HepG2 (cell line): ENCODE results near the gene ACKR3. TPM values are rescaled to one million over a fixed set of nuclear protein-coding genes. Genes with fewer than 3 reads are reported as not detected.

Experiments
- ATAC-seq: fragments of 200-7000 bp; cut with Tn5 transposase; 3 replicates; pipeline ENCODE4 v1.9.1; 2020; ENCODE audit warnings: mild to moderate bottlenecking, moderate library complexity
- BruUV-seq: library from RNA; stranded (reverse); fragments of 400-500 nt; replicated peaks from 2 replicates; lab custom pipeline; 2021; lab: Mats Ljungman, UMichigan
- CTCF ChIA-PET: fragments of 300-600 bp; formaldehyde crosslinking; extraction: SDS; loops from one replicate; lab custom pipeline; 2021; ENCODE audit warnings: low total read pairs, inconsistent platforms, low intra/inter-chr PET ratio; lab: Yijun Ruan, JAX
- POLR2A ChIA-PET: fragments of 350-600 bp; sonication (Branson Sonifier 250); formaldehyde crosslinking; loops from one replicate; lab custom pipeline; 2020; ENCODE audit warnings: antibody characterized with exemption, inconsistent platforms; lab: Yijun Ruan, JAX
- DNase-seq: peaks from one replicate; pipeline ENCODE4 v3.0.0-alpha.2; 2015; ENCODE audit warnings: low spot score
- FAIRE-seq: peaks from 3 replicates; lab custom pipeline; 2011; peaks lifted over from hg19 to GRCh38; lab: Jason Lieb, UNC
- H2AFZ ChIP-seq: one replicate; pipeline ENCODE4 v1.6.1; 2011; ENCODE audit warnings: low read length, inconsistent platforms
- H3K27ac ChIP-seq: fragments of 300-600 bp; 3 replicates; pipeline ENCODE4 v1.8.0; 2011; ENCODE audit warnings: mixed run types, mild to moderate bottlenecking, mixed read lengths, low read length, inconsistent platforms; ENCODE audit not compliant: insufficient read depth; ENCODE audit errors: extremely low read length
- H3K27me3 ChIP-seq, 2 experiments: fragments of 200-600 bp in 1 of 2; 2 replicates in 1 of 2; 3 replicates in 1 of 2; pipeline versions ENCODE4 v1.6.0 to v1.8.0; 2011; ENCODE audit warnings: low read length in 2 of 2, mild to moderate bottlenecking in 2 of 2, moderate library complexity in 2 of 2, inconsistent platforms in 1 of 2; ENCODE audit not compliant: insufficient read depth in 2 of 2, control insufficient read depth in 1 of 2
- H3K36me3 ChIP-seq, 2 experiments: fragments of 200-600 bp in 1 of 2; replicated peaks in 1 of 2; 2 replicates in 1 of 2; 3 replicates in 1 of 2; pipeline versions ENCODE4 v1.5.1 to v1.8.0; 2011; ENCODE audit warnings: low read length in 2 of 2, inconsistent platforms in 1 of 2; ENCODE audit not compliant: insufficient read depth in 2 of 2, control insufficient read depth in 1 of 2
- H3K4me1 ChIP-seq: 2 replicates; pipeline ENCODE4 v1.5.1; 2012; ENCODE audit warnings: low read length, inconsistent platforms; ENCODE audit not compliant: insufficient read depth
- H3K4me2 ChIP-seq: 2 replicates; pipeline ENCODE4 v1.6.0; 2011; ENCODE audit warnings: low read depth, low read length, inconsistent platforms
- H3K4me3 ChIP-seq, 3 experiments: fragments of 200-600 bp in 1 of 3; sonication (generic), shearing (Covaris generic) in 1 of 3; replicated peaks in 1 of 3; 2 replicates each; pipeline ENCODE4 v1.5.1; 2011 to 2016; ENCODE audit warnings: low read length in 3 of 3, inconsistent platforms in 2 of 3, low read depth in 2 of 3, mild to moderate bottlenecking in 2 of 3, control low read depth in 1 of 3, mixed read lengths in 1 of 3; ENCODE audit not compliant: insufficient read depth in 1 of 3
- H3K79me2 ChIP-seq: one replicate; pipeline ENCODE4 v1.6.1; 2011; ENCODE audit warnings: low read length, inconsistent platforms; ENCODE audit not compliant: insufficient read depth
- H3K9ac ChIP-seq: 2 replicates; pipeline ENCODE4 v1.6.0; 2011; ENCODE audit warnings: mild to moderate bottlenecking, low read depth, low read length, inconsistent platforms; ENCODE audit not compliant: insufficient read depth
- H3K9me3 ChIP-seq: 2 replicates; pipeline ENCODE4 v1.5.1; 2012; ENCODE audit warnings: mild to moderate bottlenecking, low read length
- H4K20me1 ChIP-seq: 2 replicates; pipeline ENCODE4 v1.6.0; 2011; ENCODE audit warnings: inconsistent platforms, mild to moderate bottlenecking, low read length, moderate library complexity; ENCODE audit not compliant: insufficient read depth
- AHDC1 ChIP-seq: sonication (generic); formaldehyde crosslinking; IDR thresholded peaks from 2 replicates; pipeline ENCODE4 v1.5.1; 2020; ENCODE audit warnings: mild to moderate bottlenecking, missing genetic modification reagents, borderline replicate concordance
- HINFP ChIP-seq: sonication (generic); formaldehyde crosslinking; IDR thresholded peaks from 2 replicates; pipeline ENCODE4 v1.4.0; 2020; ENCODE audit warnings: low read depth, mild to moderate bottlenecking, missing genetic modification reagents
- PCBP1 ChIP-seq: fragments of 200-400 bp; formaldehyde crosslinking; IDR thresholded peaks from 2 replicates; pipeline ENCODE4 v1.6.1; 2017; ENCODE audit warnings: mild to moderate bottlenecking, low read depth, low read length, borderline replicate concordance
- RAD51 ChIP-seq: fragments of 450-650 bp; IDR thresholded peaks from 2 replicates; pipeline ENCODE4 v1.6.1; 2016; ENCODE audit warnings: borderline replicate concordance
- TBP ChIP-seq: sonication (generic); formaldehyde crosslinking; IDR thresholded peaks from 2 replicates; pipeline ENCODE4 v1.5.0; 2020; ENCODE audit warnings: missing genetic modification reagents
- ZBTB42 ChIP-seq: sonication (generic); formaldehyde crosslinking; IDR thresholded peaks from 2 replicates; pipeline ENCODE4 v1.5.0; 2020; ENCODE audit warnings: mild to moderate bottlenecking, missing genetic modification reagents
- ZNF326 ChIP-seq: sonication (generic); formaldehyde crosslinking; IDR thresholded peaks from 2 replicates; pipeline ENCODE4 v1.4.0; 2020; ENCODE audit warnings: missing genetic modification reagents, borderline replicate concordance
- ZNF33A ChIP-seq: sonication (generic); formaldehyde crosslinking; IDR thresholded peaks from 2 replicates; pipeline ENCODE4 v1.5.1; 2020; ENCODE audit warnings: missing genetic modification reagents, mild to moderate bottlenecking, moderate library complexity, borderline replicate concordance
- ZNF451 ChIP-seq: sonication (generic); formaldehyde crosslinking; IDR thresholded peaks from 2 replicates; pipeline ENCODE4 v1.5.0; 2020; ENCODE audit warnings: mild to moderate bottlenecking, missing genetic modification reagents
- ZNF530 ChIP-seq: sonication (generic); formaldehyde crosslinking; IDR thresholded peaks from 2 replicates; pipeline ENCODE4 v1.5.0; 2020; ENCODE audit warnings: low read depth, mild to moderate bottlenecking, missing genetic modification reagents
- ZNF550 ChIP-seq: sonication (generic); formaldehyde crosslinking; IDR thresholded peaks from 2 replicates; pipeline ENCODE4 v1.4.0; 2020; ENCODE audit warnings: mild to moderate bottlenecking, missing genetic modification reagents, borderline replicate concordance
- WGBS: methylation state at CpG from one replicate; pipeline ENCODE4 v1.1.6; 2017; ENCODE audit warnings: low lambda C conversion rate; 5-methylcytosine and 5-hydroxymethylcytosine counted together
- in situ Hi-C: cut with HindIII; loops from 2 replicates; pipeline ENCODE4 v1.10.0; 2017; ENCODE audit warnings: low pct_unique_long_range_greater_than_20kb; ENCODE audit not compliant: extremely low pct_ligation_motif_present
- intact Hi-C: fragments of 100-400 bp; cut with micrococcal nuclease; formaldehyde crosslinking; loops from one replicate; pipeline ENCODE4 v1.10.0; 2022; ENCODE audit not compliant: unreplicated experiment
- polyA plus RNA-seq, 8 experiments: library from polyadenylated mRNA; depleted of rRNA in 3 of 8; stranded (reverse) in 7 of 8; unstranded in 1 of 8; fragments of >200 nt; fragmentation: Illumina TruSeq in 4 of 8; extraction: Trizol in 4 of 8; gene quantifications; 2 replicates each; pipeline versions ENCODE4 v1.2.1 to v1.2.3, GENCODE V29; 2011 to 2016; ENCODE audit warnings: low read depth in 4 of 8, missing spikeins in 1 of 8, mixed read lengths in 1 of 8; ENCODE audit not compliant: insufficient read depth in 1 of 8
- total RNA-seq, 5 experiments: library from RNA; depleted of rRNA; stranded (reverse); fragments of >200 nt; fragmentation: Illumina TruSeq; extraction: Trizol; gene quantifications; 2 replicates each; pipeline ENCODE4 v1.2.3, GENCODE V29; 2016; ENCODE audit warnings: low read depth in 1 of 5
- TF ChIP-seq, protein P1 (sequence below): sonication (generic); formaldehyde crosslinking; IDR thresholded peaks from 2 replicates; pipeline ENCODE4 v1.5.1; 2020; ENCODE audit warnings: missing genetic modification reagents, mild to moderate bottlenecking, borderline replicate concordance
- TF ChIP-seq, protein P2 (sequence below): sonication (generic); formaldehyde crosslinking; IDR thresholded peaks from 2 replicates; pipeline ENCODE4 v1.4.0; 2020; ENCODE audit warnings: missing genetic modification reagents, mild to moderate bottlenecking, borderline replicate concordance

ACKR3 gene
- total and polyA plus RNA-seq, 2 of the 13 experiments (the other 11 are each of a cell fraction or from before 2014, with no cell fraction given), result not detected

GRCh38 chr2:236526455-236527158 is 43.0 kb upstream of the ACKR3 start:
- H3K9ac ChIP-seq, result no peak overlapping the region
- DNase-seq (no peak), ATAC-seq (no peak), FAIRE-seq (no peak)
- H4K20me1 ChIP-seq, result no peaks in the 10 kb centered on the region
- CTCF ChIA-PET, result no interaction called here
- no peak overlapping the region for H2AFZ ChIP-seq
- no peaks in the 10 kb centered on the region for H3K36me3 ChIP-seq
- H3K4me2 ChIP-seq, result no peak overlapping the region
- H3K9me3 ChIP-seq, result no peaks in the 10 kb centered on the region
- no peaks in the 10 kb centered on the region for H3K4me1 ChIP-seq
- POLR2A ChIA-PET, result no interaction called here
- 73% methylated on average over 14 of the region's 14 CpGs for WGBS
- peaks cover 0 to 26% of the 10 kb centered on the region in 2 experiments; a peak in 2 of 5 replicates for H3K27me3 ChIP-seq
- BruUV-seq, result no TSS peak
- intact Hi-C loops, result no loop called here
- no peak overlapping the region for H3K4me3 ChIP-seq
- no peak overlapping the region for H3K27ac ChIP-seq
- in situ Hi-C loops, result no loop called here
- H3K79me2 ChIP-seq, result no peaks in the 10 kb centered on the region
- TF ChIP-seq, protein P1, sequence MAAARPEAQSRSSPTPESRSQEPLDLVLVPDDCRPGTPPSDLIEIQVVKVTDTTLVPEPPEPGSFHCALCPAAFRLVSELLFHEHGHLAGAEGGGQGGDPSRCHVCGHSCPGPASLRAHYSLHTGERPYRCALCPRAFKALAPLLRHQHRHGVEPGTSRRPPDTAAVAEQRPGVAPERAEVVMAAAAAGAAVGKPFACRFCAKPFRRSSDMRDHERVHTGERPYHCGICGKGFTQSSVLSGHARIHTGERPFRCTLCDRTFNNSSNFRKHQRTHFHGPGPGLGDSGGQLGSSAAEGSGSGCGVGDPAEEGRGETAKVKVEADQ, result no peak
- TF ChIP-seq ZNF530 (CRISPR knock-in tag), result no peak
- no peak for TF ChIP-seq ZNF326 (CRISPR knock-in tag)
- no peak for TF ChIP-seq ZNF451
- no peak for TF ChIP-seq AHDC1 (CRISPR knock-in tag)
- TF ChIP-seq ZNF550 (CRISPR knock-in tag), result no peak
- no peak for TF ChIP-seq RAD51
- TF ChIP-seq HINFP (CRISPR knock-in tag), result no peak
- no peak for TF ChIP-seq PCBP1
- no peak for TF ChIP-seq TBP (CRISPR knock-in tag)
- TF ChIP-seq, protein P2, sequence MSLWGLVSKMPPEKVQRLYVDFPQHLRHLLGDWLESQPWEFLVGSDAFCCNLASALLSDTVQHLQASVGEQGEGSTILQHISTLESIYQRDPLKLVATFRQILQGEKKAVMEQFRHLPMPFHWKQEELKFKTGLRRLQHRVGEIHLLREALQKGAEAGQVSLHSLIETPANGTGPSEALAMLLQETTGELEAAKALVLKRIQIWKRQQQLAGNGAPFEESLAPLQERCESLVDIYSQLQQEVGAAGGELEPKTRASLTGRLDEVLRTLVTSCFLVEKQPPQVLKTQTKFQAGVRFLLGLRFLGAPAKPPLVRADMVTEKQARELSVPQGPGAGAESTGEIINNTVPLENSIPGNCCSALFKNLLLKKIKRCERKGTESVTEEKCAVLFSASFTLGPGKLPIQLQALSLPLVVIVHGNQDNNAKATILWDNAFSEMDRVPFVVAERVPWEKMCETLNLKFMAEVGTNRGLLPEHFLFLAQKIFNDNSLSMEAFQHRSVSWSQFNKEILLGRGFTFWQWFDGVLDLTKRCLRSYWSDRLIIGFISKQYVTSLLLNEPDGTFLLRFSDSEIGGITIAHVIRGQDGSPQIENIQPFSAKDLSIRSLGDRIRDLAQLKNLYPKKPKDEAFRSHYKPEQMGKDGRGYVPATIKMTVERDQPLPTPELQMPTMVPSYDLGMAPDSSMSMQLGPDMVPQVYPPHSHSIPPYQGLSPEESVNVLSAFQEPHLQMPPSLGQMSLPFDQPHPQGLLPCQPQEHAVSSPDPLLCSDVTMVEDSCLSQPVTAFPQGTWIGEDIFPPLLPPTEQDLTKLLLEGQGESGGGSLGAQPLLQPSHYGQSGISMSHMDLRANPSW (CRISPR knock-in tag), result no peak
- no peak for TF ChIP-seq ZBTB42 (CRISPR knock-in tag)
- no peak for TF ChIP-seq ZNF33A
